ENCODE results near the gene FBXL19.
A peak's percentile ranks its signal among the peaks of the same experiment; 100 is the strongest.

Gene FBXL19

GRCh38 chr16:30901201-30902028, 22.0 kb upstream of the FBXL19 start:
- H3K79me2 ChIP-seq, result no peaks in the 10 kb centered on the region
- H3K36me3 ChIP-seq (ENCODE audit: control insufficient read depth, insufficient read depth, low read length), result no peaks in the 10 kb centered on the region
- no peaks in the 10 kb centered on the region for H3K27me3 ChIP-seq (ENCODE audit: control insufficient read depth, insufficient read depth, low read length)
- H3K27ac ChIP-seq, result peak overlapping the region; percentile 54
- peak overlapping the region; percentile 89 for H2AFZ ChIP-seq
- H3K4me2 ChIP-seq (ENCODE audit: low read length), result peak overlapping the region; percentile 76
- H3K4me1 ChIP-seq, result peaks cover 5% of the 10 kb centered on the region
- TF ChIP-seq CTCF (IDR thresholded peaks at IDR 0.05), result no peak
- H3K9ac ChIP-seq, result no peak overlapping the region
- peak overlapping the region; percentile 52 for H3K4me3 ChIP-seq (ENCODE audit: low read depth, low read length)
- no peaks in the 10 kb centered on the region for H3K9me3 ChIP-seq (ENCODE audit: control insufficient read depth, low read length)

- H3K79me2 ChIP-seq, result no peaks in the 10 kb centered on the region
- H3K36me3 ChIP-seq (ENCODE audit: control insufficient read depth, insufficient read depth, low read length), result no peaks in the 10 kb centered on the region
- no peaks in the 10 kb centered on the region for H3K27me3 ChIP-seq (ENCODE audit: control insufficient read depth, insufficient read depth, low read length)
- peak overlapping the region; percentile 52 for H3K4me3 ChIP-seq (ENCODE audit: low read depth, low read length)
- H3K4me1 ChIP-seq, result peaks cover 3% of the 10 kb centered on the region
- TF ChIP-seq CTCF (IDR thresholded peaks at IDR 0.05), result no peak
- H2AFZ ChIP-seq, result peak overlapping the region; percentile 96
- peak overlapping the region; percentile 76 for H3K4me2 ChIP-seq (ENCODE audit: low read length)
- no peak overlapping the region for H3K9ac ChIP-seq
- no peaks in the 10 kb centered on the region for H3K9me3 ChIP-seq (ENCODE audit: control insufficient read depth, low read length)
- peak overlapping the region; percentile 68 for H3K27ac ChIP-seq
These were observed 21.1 kb upstream of the FBXL19 start for GRCh38 chr16:30902029-30902972.

GRCh38 chr16:30903002-30903401, 20.4 kb upstream of the FBXL19 start:
- Histone ChIP-seq H3K4me3 (ENCODE audit: low read depth, low read length) (no peak overlapping the region), H3K9me3 (ENCODE audit: control insufficient read depth, low read length) (no peaks in the 10 kb centered on the region), H3K27ac (peak overlapping the region; percentile 68), H3K27me3 (ENCODE audit: control insufficient read depth, insufficient read depth, low read length) (no peaks in the 10 kb centered on the region), H3K79me2 (no peaks in the 10 kb centered on the region), H3K36me3 (ENCODE audit: control insufficient read depth, insufficient read depth, low read length) (no peaks in the 10 kb centered on the region), H3K4me1 (no peaks in the 10 kb centered on the region), H3K4me2 (ENCODE audit: low read length) (no peak overlapping the region), H2AFZ (peak overlapping the region; percentile 96), H3K9ac (no peak overlapping the region)
- TF ChIP-seq CTCF (IDR thresholded peaks at IDR 0.05), result no peak

DNA sequence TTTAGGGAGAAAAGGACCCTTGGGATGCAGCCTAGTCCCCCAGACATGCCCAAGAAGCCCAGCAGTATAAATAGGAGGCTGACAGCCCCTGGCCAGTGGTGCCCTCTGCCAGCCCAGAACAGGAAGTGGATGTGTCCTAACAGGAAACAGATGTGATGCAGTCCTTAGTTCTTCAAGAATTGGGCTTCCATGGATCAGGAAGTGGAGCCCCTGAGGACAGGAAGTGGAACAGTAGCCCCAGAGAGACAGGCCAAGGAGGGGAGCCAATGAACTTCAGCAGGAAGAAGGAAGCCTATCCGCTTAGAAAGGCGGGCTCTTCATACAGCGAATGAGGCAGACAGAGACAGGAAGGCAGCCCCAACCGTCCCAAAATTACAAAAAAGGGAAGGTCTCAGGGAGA, 19.8 kb upstream of the FBXL19 start:
- peak overlapping the region; percentile 58 for H3K27ac ChIP-seq

More for the DNA sequence above, 19.8 kb upstream of the FBXL19 start:
- Histone ChIP-seq H3K36me3 (ENCODE audit: control insufficient read depth, insufficient read depth, low read length) (no peaks in the 10 kb centered on the region), H3K4me3 (ENCODE audit: low read depth, low read length) (no peak overlapping the region), H2AFZ (no peak overlapping the region), H3K9ac (no peak overlapping the region), H3K79me2 (no peaks in the 10 kb centered on the region), H3K4me1 (no peaks in the 10 kb centered on the region), H3K9me3 (ENCODE audit: control insufficient read depth, low read length) (no peaks in the 10 kb centered on the region), H3K4me2 (ENCODE audit: low read length) (no peak overlapping the region), H3K27me3 (ENCODE audit: control insufficient read depth, insufficient read depth, low read length) (no peaks in the 10 kb centered on the region)
- TF ChIP-seq CTCF (IDR thresholded peaks at IDR 0.05), result no peak
